CD14-positive monocyte (primary cell): ENCODE data around the gene THSD4. TPM values are rescaled to one million over a fixed set of nuclear protein-coding genes. Genes with fewer than 3 reads are reported as not detected.

ENCODE experiments used
- DNase-seq, 3 donors: peaks; one replicate each; pipeline ENCODE4 v3.0.0-alpha.2; 2011 to 2022
- H2AFZ ChIP-seq: 2 replicates; pipeline ENCODE4 v1.6.0; 2012; ENCODE audit warnings: mild to moderate bottlenecking, low read depth, low read length, inconsistent platforms; ENCODE audit not compliant: insufficient read depth, poor library complexity, severe bottlenecking
- H3K27ac ChIP-seq, 2 donors: 1 replicate in 1 of 2; 2 replicates in 1 of 2; pipeline ENCODE4 v1.5.1; 2012 to 2013; ENCODE audit warnings: low read length in 2 of 2, control low read depth in 1 of 2, inconsistent platforms in 1 of 2, low read depth in 1 of 2, mild to moderate bottlenecking in 1 of 2
- H3K27me3 ChIP-seq, 2 donors: one replicate each; pipeline versions ENCODE4 v1.6.0 to v1.6.1; 2011 to 2013; ENCODE audit warnings: low read length in 2 of 2; ENCODE audit not compliant: control insufficient read depth in 2 of 2, insufficient read depth in 2 of 2
- H3K36me3 ChIP-seq, 2 donors: replicated peaks in 1 of 2; 1 replicate in 1 of 2; 2 replicates in 1 of 2; pipeline versions ENCODE4 v1.5.1 to v1.6.1; 2012 to 2013; ENCODE audit warnings: low read length in 2 of 2, control low read depth in 1 of 2, inconsistent platforms in 1 of 2, mild to moderate bottlenecking in 1 of 2; ENCODE audit not compliant: insufficient read depth in 2 of 2, control insufficient read depth in 1 of 2
- H3K4me1 ChIP-seq, 2 donors: 1 replicate in 1 of 2; 2 replicates in 1 of 2; pipeline versions ENCODE4 v1.5.1 to v1.6.1; 2012 to 2013; ENCODE audit warnings: low read length in 2 of 2, control low read depth in 1 of 2, inconsistent platforms in 1 of 2, mild to moderate bottlenecking in 1 of 2, moderate library complexity in 1 of 2; ENCODE audit not compliant: insufficient read depth in 2 of 2, control insufficient read depth in 1 of 2
- H3K4me2 ChIP-seq: replicated peaks from 2 replicates; pipeline ENCODE3; 2012; ENCODE audit warnings: low read length, moderate library complexity, mild to moderate bottlenecking; ENCODE audit not compliant: poor library complexity, severe bottlenecking; ENCODE audit errors: extremely low read depth
- H3K4me3 ChIP-seq, 3 experiments: fragments of 200-600 bp in 1 of 3; sonication (generic) in 1 of 3; replicated peaks in 1 of 3; 1 replicate in 2 of 3; 2 replicates in 1 of 3; pipeline ENCODE4 v1.5.1; 2011 to 2013; ENCODE audit warnings: low read length in 3 of 3, mild to moderate bottlenecking in 3 of 3, control low read depth in 2 of 3, low read depth in 2 of 3, inconsistent platforms in 1 of 3, moderate library complexity in 1 of 3
- H3K79me2 ChIP-seq: 2 replicates; pipeline ENCODE4 v1.6.0; 2012; ENCODE audit warnings: mild to moderate bottlenecking, control low read depth, inconsistent platforms, low read length, moderate library complexity; ENCODE audit not compliant: insufficient read depth
- H3K9ac ChIP-seq: 2 replicates; pipeline ENCODE4 v1.6.0; 2017; ENCODE audit warnings: low read length, mild to moderate bottlenecking; ENCODE audit not compliant: insufficient read depth, poor library complexity, severe bottlenecking
- H3K9me3 ChIP-seq, 2 donors: replicated peaks in 1 of 2; 1 replicate in 1 of 2; 2 replicates in 1 of 2; pipeline versions ENCODE4 v1.5.1 to v1.6.1; 2012 to 2013; ENCODE audit warnings: low read length in 2 of 2, control low read depth in 1 of 2; ENCODE audit not compliant: control insufficient read depth in 1 of 2, insufficient read depth in 1 of 2
- H4K20me1 ChIP-seq: 2 replicates; pipeline ENCODE4 v1.6.0; 2012; ENCODE audit warnings: mild to moderate bottlenecking, low read length, control low read depth, moderate library complexity; ENCODE audit not compliant: insufficient read depth
- H3K27ac Mint-ChIP-seq, 7 donors: one replicate each; pipeline ENCODE4 v1.8.0; 2020; ENCODE audit warnings: mild to moderate bottlenecking in 7 of 7, mixed read lengths in 7 of 7, moderate library complexity in 6 of 7, inconsistent platforms in 2 of 7
- H3K27me3 Mint-ChIP-seq, 3 donors: one replicate each; pipeline ENCODE4 v1.8.0; 2021 to 2022; ENCODE audit warnings: low read depth in 3 of 3, mild to moderate bottlenecking in 3 of 3, mixed read lengths in 3 of 3, moderate library complexity in 3 of 3, inconsistent platforms in 1 of 3
- H3K36me3 Mint-ChIP-seq, 2 donors: one replicate each; pipeline ENCODE4 v1.8.0; 2020; ENCODE audit warnings: mixed read lengths in 2 of 2, inconsistent platforms in 1 of 2, mild to moderate bottlenecking in 1 of 2
- H3K4me1 Mint-ChIP-seq: one replicate; pipeline ENCODE4 v1.8.0; 2020; ENCODE audit warnings: mild to moderate bottlenecking, mixed read lengths
- H3K4me3 Mint-ChIP-seq, 2 donors: one replicate each; pipeline ENCODE4 v1.8.0; 2020; ENCODE audit warnings: mild to moderate bottlenecking in 2 of 2, mixed read lengths in 2 of 2, moderate library complexity in 1 of 2
- H3K9me3 Mint-ChIP-seq, 7 donors: one replicate each; pipeline ENCODE4 v1.8.0; 2020 to 2022; ENCODE audit warnings: mixed read lengths in 7 of 7, mild to moderate bottlenecking in 6 of 7, moderate library complexity in 6 of 7, inconsistent platforms in 2 of 7
- CTCF ChIP-seq: fragments of 200-600 bp; IDR thresholded peaks from one replicate; pipeline ENCODE4 v1.8.0; 2022; ENCODE audit warnings: antibody characterized with exemption, mild to moderate bottlenecking
- whole genome bisulfite sequencing: methylation state at CpG from one replicate; pipeline ENCODE4 v1.1.5; 2013; ENCODE audit warnings: missing lambda C conversion rate; ENCODE audit not compliant: insufficient coverage; 5-methylcytosine and 5-hydroxymethylcytosine counted together
- intact Hi-C, 2 donors: fragments of 100-400 bp; cut with micrococcal nuclease; formaldehyde crosslinking; loops; one replicate each; pipeline versions ENCODE4 v1.15.0 to v1.15.1; 2023
- polyA plus RNA-seq, 3 donors: library from polyadenylated mRNA; depleted of rRNA in 1 of 3; unstranded in 2 of 3; stranded (reverse) in 1 of 3; fragments of 300-500 nt in 2 of 3; fragments of >200 nt in 1 of 3; fragmentation: Illumina TruSeq in 2 of 3; gene quantifications; 1 replicate in 2 of 3; 2 replicates in 1 of 3; pipeline ENCODE4 v1.2.3, GENCODE V29; 2012 to 2021

The THSD4 gene
- polyA plus RNA-seq, 3 donors = not detected

DNA sequence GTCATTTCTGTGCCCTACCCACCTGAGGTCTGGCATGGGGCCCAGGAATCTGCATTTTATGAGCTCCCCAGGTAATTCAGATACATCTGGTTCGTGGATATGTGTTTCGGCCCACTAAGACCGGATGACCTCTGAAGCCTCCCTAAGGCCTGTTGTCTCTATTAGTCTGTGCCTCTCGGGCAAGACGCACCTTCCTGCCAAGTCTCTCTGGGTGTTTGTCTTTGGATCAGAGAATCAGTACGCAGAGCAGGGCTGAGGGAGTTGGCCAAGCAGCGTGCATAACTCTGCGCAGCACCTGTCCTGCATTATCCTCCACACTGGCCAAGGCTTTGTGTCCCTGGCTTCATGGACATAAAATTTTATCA, 181.0 kb downstream of the THSD4 start:
- Mint-ChIP-seq H3K27ac (peak overlapping the region in 1 of 7 donors; percentile 71), H3K9me3 (peaks cover 0 to 3% (median 0%) of the 10 kb centered on the region in 7 donors), H3K27me3 (peaks cover 13 to 22% (median 20%) of the 10 kb centered on the region in 3 donors), H3K4me1 (peaks cover 15% of the 10 kb centered on the region), H3K36me3 (no peaks in the 10 kb centered on the region), H3K4me3 (no peak overlapping the region)
- H3K4me2 ChIP-seq = no peak overlapping the region
- H4K20me1 ChIP-seq = no peaks in the 10 kb centered on the region
- no peaks in the 10 kb centered on the region for H3K36me3 ChIP-seq
- DNase-seq = no peak
- H3K9me3 ChIP-seq = no peaks in the 10 kb centered on the region
- WGBS = 93% methylated on average over 8 of the region's 8 CpGs
- no peak overlapping the region for H3K9ac ChIP-seq
- intact Hi-C loops = no loop called here
- H3K27me3 ChIP-seq = peaks cover 0 to 8% of the 10 kb centered on the region in 2 donors
- H3K4me1 ChIP-seq = peaks cover 11 to 13% of the 10 kb centered on the region in 2 donors
- no peak overlapping the region for H3K4me3 ChIP-seq
- no peaks in the 10 kb centered on the region for H3K79me2 ChIP-seq
- no peak overlapping the region for H2AFZ ChIP-seq
- TF ChIP-seq CTCF = no peak
- no peak overlapping the region for H3K27ac ChIP-seq

GRCh38 chr15:71301958-71302621, 186.8 kb downstream of the THSD4 start:
- intact Hi-C loops = no loop called here
- Histone ChIP-seq H3K9me3 (no peaks in the 10 kb centered on the region), H3K4me3 (no peak overlapping the region), H3K4me1 (no peaks in the 10 kb centered on the region), H3K4me2 (no peak overlapping the region), H3K79me2 (no peaks in the 10 kb centered on the region), H3K27ac (no peak overlapping the region), H3K9ac (no peak overlapping the region), H3K27me3 (peaks cover 0 to 3% of the 10 kb centered on the region in 2 donors), H4K20me1 (no peaks in the 10 kb centered on the region), H3K36me3 (no peaks in the 10 kb centered on the region), H2AFZ (no peak overlapping the region)
- TF ChIP-seq CTCF = no peak
- DNase-seq = no peak
- Mint-ChIP-seq H3K36me3 (no peaks in the 10 kb centered on the region), H3K27me3 (peaks cover 9 to 20% (median 14%) of the 10 kb centered on the region in 3 donors), H3K4me3 (no peak overlapping the region), H3K27ac (peak overlapping the region in 1 of 7 donors; percentile 5), H3K4me1 (no peaks in the 10 kb centered on the region), H3K9me3 (peaks cover 0 to 7% (median 0%) of the 10 kb centered on the region in 7 donors)
- 78% methylated on average over 4 of the region's 5 CpGs for WGBS
